Keratinocyte (primary cell): ENCODE data around the gene ARHGAP8. TPM values are rescaled to one million over a fixed set of nuclear protein-coding genes. Genes with fewer than 3 reads are reported as not detected.

ENCODE experiments used
- DNase-seq: peaks from one replicate; pipeline ENCODE4 v3.0.0-alpha.2; 2011; ENCODE audit warnings: low read depth, missing footprints, low spot score
- FAIRE-seq: peaks from 2 replicates; lab custom pipeline; 2011; peaks lifted over from hg19 to GRCh38; lab: Jason Lieb, UNC
- H2AFZ ChIP-seq: 2 replicates; pipeline ENCODE4 v1.6.0; 2012; ENCODE audit warnings: low read length, control low read depth, inconsistent platforms; ENCODE audit not compliant: control insufficient read depth
- H3K27ac ChIP-seq: 2 replicates; pipeline ENCODE4 v1.5.1; 2011; ENCODE audit warnings: low read length; ENCODE audit not compliant: control insufficient read depth, insufficient read depth
- H3K27me3 ChIP-seq: 3 replicates; pipeline ENCODE4 v1.6.0; 2011; ENCODE audit warnings: low read length; ENCODE audit not compliant: control insufficient read depth, insufficient read depth; ENCODE audit errors: extremely low read depth
- H3K36me3 ChIP-seq, 2 experiments: 2 replicates in 1 of 2; 3 replicates in 1 of 2; pipeline ENCODE4 v1.5.1; 2011; ENCODE audit warnings: low read length in 2 of 2, mild to moderate bottlenecking in 1 of 2; ENCODE audit not compliant: control insufficient read depth in 2 of 2, insufficient read depth in 2 of 2; ENCODE audit errors: extremely low read depth in 1 of 2
- H3K4me1 ChIP-seq: 3 replicates; pipeline ENCODE4 v1.5.1; 2011; ENCODE audit warnings: low read length; ENCODE audit not compliant: control insufficient read depth, insufficient read depth; ENCODE audit errors: extremely low read depth
- H3K4me2 ChIP-seq: 3 replicates; pipeline ENCODE4 v1.6.0; 2011; ENCODE audit warnings: low read depth, low read length; ENCODE audit not compliant: control insufficient read depth, insufficient read depth; ENCODE audit errors: extremely low read depth
- H3K4me3 ChIP-seq, 3 experiments: fragments of 200-600 bp in 1 of 3; sonication (generic) in 1 of 3; 2 replicates in 2 of 3; 3 replicates in 1 of 3; pipeline ENCODE4 v1.5.1; 2011 to 2016; ENCODE audit warnings: low read length in 3 of 3, mild to moderate bottlenecking in 3 of 3, control low read depth in 2 of 3, inconsistent platforms in 1 of 3, low read depth in 1 of 3, mixed read lengths in 1 of 3, mixed run types in 1 of 3, moderate library complexity in 1 of 3; ENCODE audit not compliant: control insufficient read depth in 2 of 3, insufficient read depth in 2 of 3; ENCODE audit errors: extremely low read depth in 1 of 3
- H3K79me2 ChIP-seq: 2 replicates; pipeline ENCODE4 v1.6.0; 2012; ENCODE audit warnings: low read length; ENCODE audit not compliant: control insufficient read depth, insufficient read depth
- H3K9ac ChIP-seq: 3 replicates; pipeline ENCODE4 v1.6.0; 2011; ENCODE audit warnings: low read length; ENCODE audit not compliant: control insufficient read depth, insufficient read depth; ENCODE audit errors: extremely low read depth
- H3K9me1 ChIP-seq: 3 replicates; pipeline ENCODE4 v1.6.0; 2011; ENCODE audit warnings: low read length; ENCODE audit not compliant: control insufficient read depth, insufficient read depth; ENCODE audit errors: extremely low read depth
- H3K9me3 ChIP-seq: 2 replicates; pipeline ENCODE4 v1.5.1; 2012; ENCODE audit warnings: low read depth, low read length; ENCODE audit not compliant: control insufficient read depth
- H4K20me1 ChIP-seq: 3 replicates; pipeline ENCODE4 v1.6.0; 2011; ENCODE audit warnings: low read length; ENCODE audit not compliant: control insufficient read depth, insufficient read depth; ENCODE audit errors: extremely low read depth
- EZH2 ChIP-seq: IDR thresholded peaks from one replicate; pipeline ENCODE4 v1.6.1; 2012; ENCODE audit warnings: inconsistent platforms, mild to moderate bottlenecking, low read length, moderate library complexity
- dilution Hi-C: fragments of 300-500 bp; cut with MboI; formaldehyde crosslinking; loops from one replicate; pipeline ENCODE4 v1.7.0; 2020; ENCODE audit warnings: low sequenced_read_pairs; ENCODE audit not compliant: extremely low pct_ligation_motif_present
- polyA plus RNA-seq, 5 experiments: library from polyadenylated mRNA; depleted of rRNA in 3 of 5; stranded (reverse) in 3 of 5; stranded (forward) in 1 of 5; unstranded in 1 of 5; fragments of >200 nt; gene quantifications; 1 replicate in 1 of 5; 2 replicates in 3 of 5; 3 replicates in 1 of 5; pipeline versions ENCODE4 v1.2.1 to v1.2.3, GENCODE V29; 2011 to 2012; ENCODE audit warnings: missing spikeins in 2 of 5, low read depth in 1 of 5, low replicate concordance in 1 of 5
- TF ChIP-seq, protein P1 (sequence below), 3 experiments: IDR thresholded peaks in 1 of 3; conservative IDR thresholded peaks in 1 of 3; optimal IDR thresholded peaks in 1 of 3; 2 replicates in 2 of 3; 3 replicates in 1 of 3; pipeline versions ENCODE3 to v1.5.1; 2011; ENCODE audit warnings: low read length in 3 of 3, mild to moderate bottlenecking in 3 of 3, moderate library complexity in 2 of 3, control low read depth in 1 of 3, inconsistent platforms in 1 of 3; ENCODE audit not compliant: insufficient read depth in 2 of 3; ENCODE audit errors: extremely low read depth in 1 of 3

Gene ARHGAP8
- polyA plus RNA-seq, 1 donor (not counting 4 experiments of a cell fraction or from before 2014, with no cell fraction given), result 21.3 TPM

DNA sequence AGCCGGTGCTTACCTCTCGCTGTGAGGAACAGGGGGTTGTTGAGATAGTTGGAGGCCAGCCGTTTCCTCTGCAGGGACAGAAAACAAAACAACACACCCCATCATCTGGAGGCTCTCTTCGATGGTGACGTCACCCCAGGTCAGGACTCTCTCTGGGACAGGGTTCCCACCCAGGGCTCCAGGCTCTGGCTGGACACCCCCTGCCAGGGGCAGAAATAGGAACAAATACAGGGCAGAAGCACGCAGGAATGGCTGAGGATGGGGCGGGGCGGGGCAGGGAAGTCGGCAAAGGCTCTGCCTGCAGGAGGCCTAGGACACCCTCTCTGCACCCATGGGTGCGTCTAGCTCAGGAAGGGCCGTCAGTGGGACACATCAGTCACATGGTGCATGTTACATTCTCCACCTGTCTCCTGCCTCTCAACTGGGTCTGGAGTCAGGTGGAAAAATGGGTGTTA is 138.9 kb downstream of the ARHGAP8 start:
- Histone ChIP-seq H2AFZ (no peak overlapping the region), H3K4me3 (no peak overlapping the region), H3K79me2 (no peaks in the 10 kb centered on the region), H3K27me3 (peaks cover 16% of the 10 kb centered on the region), H3K36me3 (no peaks in the 10 kb centered on the region), H3K4me1 (no peaks in the 10 kb centered on the region), H3K27ac (no peak overlapping the region), H4K20me1 (no peaks in the 10 kb centered on the region), H3K9me3 (no peaks in the 10 kb centered on the region), H3K9me1 (no peaks in the 10 kb centered on the region), H3K4me2 (no peak overlapping the region), H3K9ac (no peak overlapping the region)
- dilution Hi-C loops, result no loop called here
- no peak for FAIRE-seq
- DNase-seq, result no peak
- TF ChIP-seq EZH2, result no peak
- TF ChIP-seq, protein P1, sequence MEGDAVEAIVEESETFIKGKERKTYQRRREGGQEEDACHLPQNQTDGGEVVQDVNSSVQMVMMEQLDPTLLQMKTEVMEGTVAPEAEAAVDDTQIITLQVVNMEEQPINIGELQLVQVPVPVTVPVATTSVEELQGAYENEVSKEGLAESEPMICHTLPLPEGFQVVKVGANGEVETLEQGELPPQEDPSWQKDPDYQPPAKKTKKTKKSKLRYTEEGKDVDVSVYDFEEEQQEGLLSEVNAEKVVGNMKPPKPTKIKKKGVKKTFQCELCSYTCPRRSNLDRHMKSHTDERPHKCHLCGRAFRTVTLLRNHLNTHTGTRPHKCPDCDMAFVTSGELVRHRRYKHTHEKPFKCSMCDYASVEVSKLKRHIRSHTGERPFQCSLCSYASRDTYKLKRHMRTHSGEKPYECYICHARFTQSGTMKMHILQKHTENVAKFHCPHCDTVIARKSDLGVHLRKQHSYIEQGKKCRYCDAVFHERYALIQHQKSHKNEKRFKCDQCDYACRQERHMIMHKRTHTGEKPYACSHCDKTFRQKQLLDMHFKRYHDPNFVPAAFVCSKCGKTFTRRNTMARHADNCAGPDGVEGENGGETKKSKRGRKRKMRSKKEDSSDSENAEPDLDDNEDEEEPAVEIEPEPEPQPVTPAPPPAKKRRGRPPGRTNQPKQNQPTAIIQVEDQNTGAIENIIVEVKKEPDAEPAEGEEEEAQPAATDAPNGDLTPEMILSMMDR (optimal IDR thresholded peaks at IDR 0.05 in 1 of 3, IDR thresholded peaks at IDR 0.05 in 1 of 3, conservative IDR thresholded peaks at IDR 0.05 in 1 of 3; ENCODE audit: extremely low read depth in 1 of 3, insufficient read depth in 2 of 3, low read length in 3 of 3), result no peak

DNA sequence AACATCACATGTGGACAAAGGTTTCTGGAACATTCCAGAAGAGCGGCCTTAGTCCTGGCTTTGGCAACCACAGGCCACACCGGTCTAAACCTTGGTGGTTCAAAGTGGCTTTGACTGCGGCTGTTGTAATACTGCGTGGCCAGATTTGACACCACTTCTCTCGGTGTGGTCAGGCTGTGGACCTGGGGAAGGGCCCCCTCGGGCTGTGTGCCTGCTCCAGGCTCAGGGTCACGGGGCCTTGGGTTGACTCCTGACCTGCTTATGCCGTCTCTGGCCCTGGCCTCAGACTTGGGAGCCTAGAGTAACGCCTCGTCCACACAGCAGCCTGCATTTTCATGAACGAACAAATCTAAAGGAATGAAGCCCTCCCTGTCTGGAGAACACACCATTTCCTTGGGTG is 139.4 kb downstream of the ARHGAP8 start:
- FAIRE-seq, result no peak
- H3K27me3 ChIP-seq, result peaks cover 16% of the 10 kb centered on the region

More for the DNA sequence above, 139.4 kb downstream of the ARHGAP8 start:
- no peaks in the 10 kb centered on the region for H3K9me1 ChIP-seq
- no peaks in the 10 kb centered on the region for H3K36me3 ChIP-seq
- H3K9me3 ChIP-seq, result no peaks in the 10 kb centered on the region
- no peaks in the 10 kb centered on the region for H4K20me1 ChIP-seq
- TF ChIP-seq EZH2, result no peak
- TF ChIP-seq, protein P1 (optimal IDR thresholded peaks at IDR 0.05 in 1 of 3, IDR thresholded peaks at IDR 0.05 in 1 of 3, conservative IDR thresholded peaks at IDR 0.05 in 1 of 3; ENCODE audit: extremely low read depth in 1 of 3, insufficient read depth in 2 of 3, low read length in 3 of 3), result no peak
- no peak overlapping the region for H3K27ac ChIP-seq
- H3K4me1 ChIP-seq, result no peaks in the 10 kb centered on the region
- dilution Hi-C loops, result no loop called here
- H3K79me2 ChIP-seq, result no peaks in the 10 kb centered on the region
- no peak overlapping the region for H3K4me3 ChIP-seq
- DNase-seq, result no peak
- no peak overlapping the region for H2AFZ ChIP-seq
- no peak overlapping the region for H3K4me2 ChIP-seq
- H3K9ac ChIP-seq, result no peak overlapping the region
